Activated CD8-positive, alpha-beta memory T cell treated with anti-CD3 and anti-CD28 coated beads, Interleukin-2, amount 50 U/mL, for 24 hours (primary cell): ENCODE data around the gene CCRL2.
"Not testable (repeated sequence)": the region's sequence is repeated elsewhere in the genome, so short reads cannot be mapped to it uniquely, and the experiment has no call there.

Experiments
- DNase-seq: peaks from one replicate; pipeline ENCODE4 v3.0.0-alpha.2; 2020; ENCODE audit errors: extremely low read depth

Gene CCRL2

GRCh38 chr3:46429250-46429649 is 22.2 kb downstream of the CCRL2 start:
- DNase-seq: no peak

- DNase-seq: no peak
These were observed 22.6 kb downstream of the CCRL2 start for GRCh38 chr3:46429671-46430070.

GRCh38 chr3:46430879-46431278 is 23.8 kb downstream of the CCRL2 start:
- not testable (repeated sequence) for DNase-seq

GRCh38 chr3:46431905-46432304 is 24.8 kb downstream of the CCRL2 start:
- not testable (repeated sequence) for DNase-seq

- DNase-seq: not testable (repeated sequence)
These were observed 26.1 kb downstream of the CCRL2 start for GRCh38 chr3:46433118-46433517.

GRCh38 chr3:46433841-46434240 is 26.8 kb downstream of the CCRL2 start:
- DNase-seq: no peak

- DNase-seq: no peak
These were observed 28.1 kb downstream of the CCRL2 start for GRCh38 chr3:46435081-46435726.

- no peak for DNase-seq
These were observed 31.8 kb downstream of the CCRL2 start for GRCh38 chr3:46438831-46439230.

GRCh38 chr3:46440531-46441294 is 33.7 kb downstream of the CCRL2 start:
- DNase-seq: no peak

GRCh38 chr3:46442576-46443530 is 35.8 kb downstream of the CCRL2 start:
- DNase-seq: no peak

GRCh38 chr3:46447228-46447985 is 40.3 kb downstream of the CCRL2 start:
- no peak for DNase-seq

GRCh38 chr3:46448721-46449120 is 41.7 kb downstream of the CCRL2 start:
- DNase-seq: no peak

GRCh38 chr3:46449755-46450552 is 42.9 kb downstream of the CCRL2 start:
- DNase-seq: no peak

GRCh38 chr3:46453526-46454208 is 46.6 kb downstream of the CCRL2 start:
- no peak for DNase-seq

GRCh38 chr3:46454209-46454595 is 47.1 kb downstream of the CCRL2 start:
- no peak for DNase-seq

GRCh38 chr3:46454606-46455005 is 47.5 kb downstream of the CCRL2 start:
- no peak for DNase-seq

GRCh38 chr3:46455231-46456115 is 48.4 kb downstream of the CCRL2 start:
- no peak for DNase-seq

- no peak for DNase-seq
These were observed 49.1 kb downstream of the CCRL2 start for GRCh38 chr3:46456118-46456517.
